Left lobe of liver (tissue), 2 donors: ENCODE results near the gene C11orf54. TPM values are rescaled to one million over a fixed set of nuclear protein-coding genes. Genes with fewer than 3 reads are reported as not detected.

Source experiments
- ATAC-seq: fragments of 200-7000 bp; cut with Tn5 transposase; one replicate; pipeline ENCODE4 v1.9.1; 2020; ENCODE audit warnings: mild to moderate bottlenecking, moderate library complexity
- DNase-seq: peaks from one replicate; pipeline ENCODE4 v3.0.0-alpha.2; 2020; ENCODE audit warnings: low spot score
- total RNA-seq: library from RNA; stranded (reverse); gene quantifications from one replicate; pipeline ENCODE4 v1.2.1, GENCODE V29; 2021
- donor health status: DM: no; HTN: no; CAD: no; lungs with moderate emphysema.
- donor health status: DM: no; HTN: yes; CAD: no.

The C11orf54 gene
- 184 TPM for total RNA-seq

DNA sequence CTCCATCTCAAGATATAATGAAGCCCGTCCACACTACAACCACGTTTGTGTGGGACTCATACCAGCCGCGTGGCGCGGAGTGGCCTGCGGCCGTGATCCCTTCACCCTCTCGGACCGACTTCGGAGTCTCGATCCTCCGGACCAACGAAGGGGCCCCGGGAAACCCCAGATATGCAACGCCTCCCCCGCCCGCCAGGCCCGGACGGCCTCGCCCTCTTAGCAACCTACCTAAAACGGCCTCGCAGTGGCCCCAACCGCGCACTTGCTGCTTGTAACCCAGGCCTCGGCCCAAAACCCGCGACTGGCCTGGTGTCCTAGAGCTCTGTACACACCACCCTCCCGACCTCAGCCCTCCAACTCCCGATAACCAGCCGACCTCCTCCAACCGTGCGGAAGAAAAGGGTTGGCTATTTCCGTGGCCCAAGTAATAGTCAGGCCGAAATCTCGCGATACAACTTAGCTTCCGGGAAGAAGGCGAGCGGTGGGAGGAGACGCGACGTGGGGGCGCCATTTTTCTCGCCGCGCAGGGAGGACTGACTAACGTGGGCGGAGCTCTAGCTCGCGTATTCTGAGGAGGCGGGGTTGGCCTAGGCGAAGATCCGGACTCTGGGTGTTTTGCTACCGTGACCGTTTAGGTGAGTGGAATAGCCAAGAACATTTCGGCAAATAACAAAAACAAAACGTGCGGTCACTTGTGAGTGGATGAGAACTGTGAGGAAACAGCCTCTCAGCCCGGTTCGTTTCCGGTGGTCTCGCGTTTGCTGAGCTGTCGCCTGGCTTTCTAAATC, at the start of gene C11orf54, which contains the start of gene TAF1D:
Gene C11orf54, plus strand, starts transcription at position 579 of the 788 bp plus-strand sequence. CDS start 5,722 bp downstream, outside the sequence.
Gene TAF1D, minus strand, starts transcription at position 402 of the 788 bp plus-strand sequence. CDS start 2,191 bp downstream, outside the sequence.
- DNase-seq (peak; percentile 98), ATAC-seq (peak; percentile 88)

DNA sequence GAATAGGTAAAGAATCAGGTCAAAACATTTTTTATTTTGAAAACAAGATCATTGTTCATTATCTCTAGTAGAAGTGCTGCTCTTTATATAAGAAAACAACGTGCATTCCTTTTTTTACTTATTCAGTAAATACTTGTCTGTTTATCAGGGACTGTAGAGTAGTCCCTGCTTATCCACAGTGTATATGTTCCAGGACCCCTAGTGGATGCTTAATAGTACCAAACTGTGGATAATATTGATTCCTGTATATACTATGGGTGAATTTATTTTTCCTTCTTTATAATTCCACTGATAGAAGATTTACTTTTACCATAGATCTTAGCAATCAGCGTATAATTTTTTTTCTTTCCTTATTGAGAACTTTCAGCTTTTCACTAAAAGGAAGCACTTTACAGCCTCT, 47.4 kb upstream of the C11orf54 start:
- no peak for DNase-seq

DNA sequence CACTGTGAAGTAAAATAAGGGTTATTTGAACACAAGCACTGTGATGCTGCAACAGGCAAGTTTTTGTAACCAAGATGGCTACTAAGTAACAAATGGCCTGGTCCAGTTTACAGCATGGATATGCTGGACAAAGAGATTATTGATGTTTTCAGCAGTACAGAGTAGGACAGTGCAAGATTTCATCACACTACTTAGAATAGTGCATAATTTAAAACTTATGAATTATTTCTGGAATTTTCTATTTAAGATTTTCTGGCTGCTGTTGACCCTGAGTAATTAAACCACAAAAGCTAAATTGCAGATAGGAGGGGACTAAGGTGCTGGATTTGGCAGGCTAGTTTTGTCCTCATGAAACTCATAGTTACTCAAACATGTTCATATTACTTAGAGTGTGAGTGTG, 46.9 kb upstream of the C11orf54 start:
- DNase-seq (no peak), ATAC-seq (no peak)

More for the DNA sequence above, 47.4 kb upstream of the C11orf54 start:
- no peak for ATAC-seq

DNA sequence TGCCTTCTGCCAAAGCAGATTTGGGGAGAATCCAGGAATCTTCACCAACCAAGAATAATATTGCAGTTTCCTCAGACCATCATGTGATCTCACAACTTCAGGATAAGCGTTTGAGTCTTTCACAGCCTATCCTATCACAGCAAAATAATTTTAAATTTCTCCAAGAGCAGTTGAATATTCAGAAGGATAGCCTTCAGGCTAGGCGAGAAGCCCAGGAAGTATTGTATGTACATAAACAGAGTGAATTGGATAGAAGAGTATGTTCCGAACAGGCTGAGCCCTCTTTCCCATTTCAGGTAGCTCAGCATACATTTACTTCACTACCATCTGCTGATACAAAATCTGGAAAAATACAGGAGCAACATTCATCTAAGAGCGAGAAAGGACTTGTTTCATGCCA, 43.9 kb upstream of the C11orf54 start:
- DNase-seq: no peak
- no peak for ATAC-seq

DNA sequence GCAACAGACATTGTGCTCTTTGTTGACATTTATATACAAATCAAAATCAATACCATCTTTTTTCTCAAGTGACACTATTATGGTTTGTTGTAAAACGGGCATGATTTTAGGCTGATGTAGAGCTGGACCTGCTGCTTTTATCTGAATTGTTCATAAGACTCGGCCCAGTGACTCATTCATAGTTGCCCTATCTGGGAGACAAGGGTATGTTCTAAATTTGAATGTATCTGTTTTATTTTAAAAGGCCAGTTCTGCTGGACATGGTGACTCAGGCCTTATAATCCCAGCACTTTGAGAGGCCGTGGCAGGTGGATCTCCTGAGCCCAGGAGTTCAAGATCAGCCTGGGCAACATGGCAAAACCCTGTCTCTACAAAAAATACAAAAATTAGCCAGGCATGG, 40.6 kb upstream of the C11orf54 start:
- DNase-seq: no peak
- ATAC-seq: no peak

DNA sequence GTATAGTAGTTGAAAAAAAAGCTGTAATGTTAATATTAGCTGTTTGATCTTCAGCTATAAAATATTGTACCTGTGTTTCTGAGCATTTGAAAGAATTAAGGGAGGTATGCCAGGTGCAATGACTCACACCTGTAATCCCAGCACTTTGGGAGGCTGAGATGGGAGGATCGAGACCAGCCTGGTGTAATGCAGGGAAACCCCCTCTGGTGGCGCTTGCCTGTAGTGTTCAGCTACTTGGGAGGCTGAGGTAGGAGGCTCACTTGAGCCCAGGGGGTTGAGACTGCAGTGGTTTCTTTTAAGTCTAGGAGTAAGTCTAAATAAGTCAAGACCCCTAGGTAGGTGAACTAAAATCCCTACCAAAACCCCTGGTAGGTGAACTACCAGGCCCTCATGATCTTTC, 37.2 kb upstream of the C11orf54 start:
- no peak for DNase-seq
- ATAC-seq: no peak

DNA sequence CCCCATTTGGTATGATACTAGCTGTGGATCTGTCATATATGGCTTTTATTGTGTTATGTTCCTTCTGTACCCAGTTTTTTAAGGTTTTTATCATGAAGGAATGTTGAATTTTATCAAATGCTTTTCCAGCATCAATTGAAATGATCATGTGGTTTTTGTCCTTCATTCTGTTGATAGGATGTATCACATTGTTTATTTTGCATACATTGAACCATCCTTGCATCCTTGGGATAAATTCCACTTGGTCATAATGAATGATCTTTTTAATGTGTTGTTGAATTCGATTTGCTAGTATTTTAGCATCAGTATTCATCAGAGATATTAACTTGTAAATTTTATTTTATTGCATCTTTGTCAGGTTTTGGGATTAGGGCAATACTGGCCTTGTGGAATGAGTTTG, 31.2 kb upstream of the C11orf54 start:
- ATAC-seq (no peak), DNase-seq (no peak)

DNA sequence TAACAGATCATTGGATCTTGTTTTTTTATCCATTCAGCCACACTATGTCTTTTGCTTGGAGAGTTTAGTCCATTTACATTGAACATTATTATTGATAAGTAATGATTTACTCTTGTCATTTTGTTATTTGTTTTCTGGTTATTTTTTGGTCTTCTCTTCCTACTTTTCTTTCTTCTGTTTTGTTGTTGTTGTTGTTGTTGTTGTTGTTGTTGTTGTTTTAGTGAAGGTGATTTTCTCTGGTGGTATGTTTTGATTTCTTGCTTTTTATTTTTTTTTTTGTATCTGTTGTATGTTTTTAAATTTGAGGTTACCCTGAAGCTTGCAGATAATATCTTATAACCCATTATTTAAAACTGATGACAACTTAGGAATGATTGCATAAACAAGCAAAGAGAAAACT, 28.8 kb upstream of the C11orf54 start:
- no peak for DNase-seq
- no peak for ATAC-seq

DNA sequence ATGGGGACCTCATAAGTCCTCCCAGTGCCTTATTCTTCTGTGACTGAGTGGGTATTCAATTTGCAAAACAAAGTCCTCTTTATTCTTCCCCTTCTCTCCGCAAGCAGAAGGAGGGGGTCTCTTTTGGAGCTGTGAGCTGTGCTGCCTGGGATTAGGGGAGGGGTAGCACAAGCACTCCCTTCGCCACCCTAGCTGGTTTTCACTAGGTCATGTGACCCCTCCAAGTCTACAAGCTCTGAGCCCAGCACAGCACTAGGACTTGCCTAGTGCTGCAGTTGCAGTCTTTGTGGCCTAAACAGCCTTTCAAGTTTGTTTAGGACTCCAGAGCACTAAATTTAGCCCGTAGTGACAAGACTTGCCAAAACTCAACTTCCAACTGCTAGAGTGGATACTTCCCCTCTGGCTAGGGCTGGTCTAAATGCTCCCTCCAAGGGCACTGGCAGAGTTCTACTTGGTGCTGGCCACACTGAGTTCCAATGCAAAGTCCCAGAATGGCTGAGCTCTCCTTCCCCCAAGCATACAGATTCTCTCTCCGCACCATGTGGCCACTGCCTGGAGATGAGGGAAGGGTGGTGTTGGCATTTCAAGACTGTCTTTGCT, 25.6 kb upstream of the C11orf54 start:
- no peak for ATAC-seq
- no peak for DNase-seq

DNA sequence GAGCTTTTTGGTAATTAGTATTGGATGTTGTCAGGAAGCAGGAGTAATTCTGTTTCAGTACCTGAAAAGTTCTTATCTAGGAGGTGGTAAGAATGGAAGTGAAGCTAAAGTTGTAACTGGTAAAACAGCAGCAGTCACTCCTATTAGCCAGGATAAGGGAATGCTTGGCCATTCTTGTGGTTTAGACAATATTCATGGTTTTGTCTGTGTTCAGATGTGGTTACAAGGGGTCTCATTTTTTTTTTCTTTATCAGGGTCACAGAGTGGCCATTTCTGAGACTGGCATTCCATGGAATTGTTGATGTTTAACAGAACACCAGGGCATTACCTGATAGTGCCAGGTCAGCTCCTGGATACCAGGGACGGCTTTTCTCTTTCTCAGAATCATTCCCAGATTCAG, 24.0 kb upstream of the C11orf54 start:
- DNase-seq: no peak
- no peak for ATAC-seq

DNA sequence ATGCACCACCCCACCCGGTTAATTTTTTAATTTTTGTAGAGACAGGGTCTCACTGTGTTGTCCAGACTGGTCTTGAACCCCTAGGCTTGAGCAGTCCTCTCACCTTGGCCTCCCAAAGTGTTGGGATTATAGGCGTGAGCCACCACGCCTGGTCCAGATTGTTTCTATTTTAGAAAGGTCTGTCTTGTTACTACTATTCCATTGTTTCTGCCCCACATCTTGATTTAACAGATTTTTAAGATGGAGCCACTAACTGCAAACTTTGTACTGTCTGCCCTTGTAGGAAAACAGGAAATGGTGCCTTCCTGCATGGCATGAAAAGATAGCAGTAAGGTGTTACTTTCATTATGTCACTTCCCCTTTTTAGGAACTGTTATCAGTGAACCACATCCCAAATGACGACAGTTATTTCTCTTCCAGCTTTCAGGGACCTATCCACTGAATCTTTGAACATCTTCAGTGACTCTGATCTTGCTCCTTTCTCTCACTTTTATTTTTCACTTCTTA, 23.4 kb upstream of the C11orf54 start:
- no peak for DNase-seq
- no peak for ATAC-seq

DNA sequence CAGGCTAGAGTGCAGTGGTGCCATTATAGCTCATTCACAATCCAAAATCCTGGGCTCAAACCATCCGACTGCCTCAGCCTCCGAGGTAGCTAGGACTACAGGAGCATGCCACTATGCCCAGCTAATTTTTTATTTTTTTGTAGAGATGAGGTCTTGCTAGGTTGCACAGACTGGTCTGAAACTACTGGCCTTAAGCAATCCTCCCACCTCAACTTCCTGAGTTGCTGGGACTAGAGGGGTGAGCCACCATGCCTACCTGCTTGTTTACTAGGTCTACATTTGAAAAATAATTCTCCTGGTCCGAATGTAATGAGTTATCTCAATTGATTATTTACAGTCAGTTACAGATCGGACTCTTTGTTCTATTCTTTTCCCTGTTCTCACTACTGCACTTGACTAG, 22.2 kb upstream of the C11orf54 start:
- DNase-seq (no peak), ATAC-seq (no peak)

DNA sequence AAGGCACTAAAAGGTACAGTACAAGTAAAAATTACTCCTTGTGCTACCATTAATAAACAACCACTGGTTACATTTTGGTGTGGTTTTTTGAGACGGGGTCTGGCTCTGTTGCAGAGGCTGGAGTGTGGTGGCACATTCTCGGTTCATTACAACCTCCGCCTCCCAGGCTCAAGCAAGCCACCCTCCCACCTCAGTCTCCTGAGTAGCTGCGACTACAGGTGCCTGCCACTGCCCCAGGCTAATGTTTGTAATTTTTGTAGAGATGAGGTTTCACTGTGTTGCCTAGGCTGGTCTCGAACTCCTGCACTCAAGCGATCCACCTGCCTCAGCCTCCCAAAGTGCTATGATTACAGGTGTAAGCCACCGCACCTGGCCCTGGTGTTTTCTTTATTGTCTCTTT, 20.9 kb upstream of the C11orf54 start:
- ATAC-seq (no peak), DNase-seq (no peak)

DNA sequence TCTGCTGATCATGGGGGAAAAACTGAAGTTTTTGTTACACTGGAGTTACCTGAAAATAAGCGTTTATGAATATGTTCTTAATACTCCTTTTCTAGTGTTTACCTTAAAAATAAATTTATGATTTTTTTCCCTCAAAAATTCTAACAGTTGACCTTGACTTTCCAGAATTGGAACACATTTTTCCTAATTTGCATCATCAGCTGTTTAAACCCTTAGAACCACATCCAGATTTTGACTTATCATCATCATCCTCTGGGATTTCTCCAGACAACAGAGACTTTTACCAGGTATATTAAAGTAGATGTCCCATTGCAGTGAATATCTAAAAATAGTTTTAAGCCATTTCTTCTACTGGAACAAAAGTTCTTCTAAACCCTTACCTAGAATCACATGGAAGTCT, 17.4 kb upstream of the C11orf54 start:
- no peak for ATAC-seq
- DNase-seq: no peak

DNA sequence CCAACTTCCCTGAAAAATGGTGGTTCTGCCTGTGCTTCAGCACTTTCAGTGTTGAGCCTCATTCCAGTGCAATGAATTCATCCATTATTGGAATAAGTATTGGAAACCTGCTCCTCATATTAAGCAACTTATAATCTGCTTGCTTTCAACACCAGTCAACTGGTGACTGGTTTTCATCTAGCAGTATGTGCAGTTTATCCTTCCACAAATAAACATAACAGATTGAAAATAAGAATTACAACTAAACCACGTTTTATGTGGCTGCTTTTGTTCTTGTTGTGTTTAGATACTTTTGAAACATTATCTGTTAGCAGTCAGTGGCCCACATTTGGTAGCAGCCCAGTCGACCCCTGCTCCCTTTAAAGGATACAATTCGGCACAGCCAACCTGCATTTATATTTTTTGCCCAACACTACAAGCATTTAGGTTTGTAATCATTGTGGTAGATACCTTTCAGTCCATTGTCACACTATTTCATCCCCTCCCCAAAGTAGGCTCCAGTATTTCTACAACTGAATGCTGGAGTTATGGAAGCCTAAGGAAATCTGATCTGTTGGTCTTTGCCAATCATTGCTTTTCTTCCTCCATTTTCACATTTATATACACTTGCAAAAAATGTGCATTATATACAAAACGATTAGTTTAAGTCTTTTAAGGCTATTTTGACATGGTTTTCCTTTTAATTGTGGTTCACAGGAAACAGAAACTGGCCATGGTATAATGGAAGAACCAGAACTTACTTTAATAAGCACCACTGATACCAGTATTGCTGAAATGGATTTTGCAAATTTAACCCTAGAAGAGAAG, 13.3 kb upstream of the C11orf54 start:
- ATAC-seq: no peak

DNA sequence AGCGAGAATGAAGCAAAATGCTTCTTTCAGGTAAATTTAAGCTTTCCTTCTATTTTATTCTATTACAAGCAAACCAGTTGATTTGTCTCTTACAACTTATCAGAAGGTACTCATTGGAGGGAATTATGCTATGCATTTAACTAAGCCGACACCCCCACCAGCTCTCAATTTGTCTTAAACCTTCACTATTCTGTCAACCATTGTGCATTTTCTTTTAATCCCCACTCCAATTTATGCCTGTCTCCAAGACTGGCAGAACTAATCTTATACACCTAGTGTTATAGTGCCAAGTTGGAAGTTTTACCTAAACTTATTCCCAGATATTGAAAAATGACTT, 12.7 kb upstream of the C11orf54 start:
- DNase-seq: no peak
- ATAC-seq: no peak

More for the DNA sequence above, 13.3 kb upstream of the C11orf54 start:
- DNase-seq: no peak

DNA sequence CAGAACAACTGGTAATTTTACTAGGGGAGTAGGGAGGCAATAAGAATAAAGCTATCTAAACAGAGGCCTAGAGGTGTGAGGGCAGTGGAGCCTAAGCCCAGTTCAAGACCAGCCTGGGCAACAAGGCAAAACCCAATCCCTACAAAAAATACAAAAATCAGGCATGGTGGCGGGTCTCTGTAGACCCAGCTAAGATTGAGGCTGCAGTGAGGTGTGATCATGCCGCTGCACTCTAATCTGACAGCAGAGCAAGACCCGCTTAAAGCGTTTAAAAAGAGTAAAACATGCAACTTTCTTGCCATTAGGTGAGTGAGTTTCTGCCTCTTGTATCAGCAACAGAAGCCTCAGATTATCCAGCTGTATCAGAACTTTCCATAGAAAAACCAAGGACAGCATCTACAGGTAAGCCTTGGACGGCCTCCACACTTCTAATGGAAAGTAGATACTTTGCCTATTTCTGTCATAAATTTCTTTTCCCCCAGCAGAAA, 12.3 kb upstream of the C11orf54 start:
- DNase-seq: no peak
- no peak for ATAC-seq

DNA sequence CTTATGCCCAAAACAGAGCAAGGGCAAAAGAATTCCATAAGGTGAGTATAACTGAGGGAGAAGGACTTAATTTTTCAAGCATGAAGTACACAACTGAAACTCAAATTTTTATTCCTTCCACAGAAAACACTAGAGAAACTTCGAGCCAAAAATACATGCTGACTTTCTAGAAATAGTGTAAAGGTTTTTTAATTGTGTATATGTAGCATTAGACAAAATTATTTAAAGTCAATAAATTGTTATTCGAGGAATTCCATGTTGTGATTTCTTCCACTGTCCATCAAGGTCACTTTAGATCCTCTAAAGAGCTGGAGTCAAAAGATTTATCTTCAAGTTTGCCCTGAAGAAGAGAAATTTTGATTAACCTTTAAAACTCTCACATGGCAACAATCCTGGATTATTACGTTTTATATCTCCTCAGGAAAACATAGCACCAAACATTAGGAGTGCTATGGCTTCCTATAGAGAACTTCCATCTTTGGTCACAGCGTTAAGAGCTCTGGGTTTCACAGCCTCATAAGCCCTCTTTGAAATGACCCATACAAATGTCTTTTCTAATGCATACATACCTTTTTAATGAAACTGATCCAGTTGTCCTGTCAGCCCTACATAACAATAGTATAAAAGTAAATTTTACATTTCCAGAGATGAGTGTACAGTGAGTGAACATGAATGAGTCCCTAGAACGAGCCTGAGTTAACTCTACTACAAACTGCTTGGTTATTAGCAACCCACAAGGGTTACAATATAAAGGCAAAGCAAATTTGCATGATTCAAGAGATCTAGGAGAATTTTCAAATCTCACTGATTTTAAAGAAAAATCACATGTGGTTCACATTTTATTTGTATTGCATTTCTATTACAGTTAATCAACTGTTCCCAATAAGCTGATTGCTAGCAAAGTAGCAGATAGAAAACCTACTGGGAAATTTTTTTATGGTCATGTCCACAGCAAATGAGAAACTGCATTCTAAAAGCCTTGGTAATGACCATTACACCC, 11.1 kb upstream of the C11orf54 start:
- DNase-seq: no peak
- no peak for ATAC-seq

DNA sequence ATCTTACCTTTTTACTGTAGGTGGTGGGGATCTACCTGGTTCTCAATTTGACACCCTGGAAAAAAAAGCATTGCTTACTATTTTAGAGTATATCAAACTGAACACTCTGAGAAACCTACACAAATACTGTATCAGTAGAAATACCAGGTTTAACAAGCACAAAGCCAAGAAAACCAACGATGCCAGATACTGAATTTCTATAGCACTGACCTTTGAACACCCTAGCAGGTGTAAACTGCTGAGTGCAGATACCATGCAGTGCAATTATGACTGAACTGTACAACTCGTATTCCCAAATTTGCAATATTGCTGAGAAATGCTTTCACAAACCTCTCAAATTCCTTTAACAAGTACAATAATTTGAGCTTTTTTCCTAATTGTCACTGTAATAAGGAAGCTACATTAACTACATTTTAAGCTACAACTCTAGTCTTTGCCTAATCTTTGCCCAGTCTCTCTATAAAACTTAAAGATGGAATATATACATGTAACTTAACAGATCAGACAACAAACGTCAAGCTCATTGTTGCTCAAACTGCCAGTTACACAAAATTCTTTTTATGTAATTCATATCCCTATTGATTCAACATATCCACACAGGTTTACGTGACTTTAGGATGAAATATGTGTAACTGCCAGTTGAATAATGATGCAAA, 9.1 kb upstream of the C11orf54 start:
- DNase-seq (no peak), ATAC-seq (peak; percentile 45)

DNA sequence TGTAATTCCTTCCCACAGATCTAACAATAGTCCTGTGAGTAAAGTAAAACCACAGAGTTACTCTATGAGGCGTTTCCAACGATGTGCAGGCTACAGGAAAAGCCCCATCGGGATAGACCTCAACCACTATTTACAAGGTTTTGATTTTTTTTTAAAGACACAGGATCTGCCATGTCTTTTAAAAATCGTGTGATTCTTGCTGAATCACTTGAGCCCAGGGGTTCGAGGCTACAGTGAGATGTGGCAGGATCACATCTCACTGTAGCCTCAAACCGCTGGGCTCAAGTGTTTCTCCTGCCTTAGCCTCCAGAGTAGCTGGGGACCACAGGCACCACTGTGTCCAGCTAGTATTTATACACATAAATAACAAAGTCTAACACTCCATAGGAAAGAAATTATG, 8.0 kb upstream of the C11orf54 start:
- no peak for DNase-seq
- no peak for ATAC-seq
